Stimulated activated CD8-positive, alpha-beta memory T cell treated with anti-CD3 and anti-CD28 coated beads, Interleukin-12 subunit alpha, Interleukin-12 subunit beta, amount 100 ng/mL, for 24 hours (primary cell): ENCODE measurements around the gene CACNA2D1.

ENCODE experiments used
- DNase-seq: peaks from one replicate; pipeline ENCODE4 v3.0.0-alpha.2; 2020; ENCODE audit errors: extremely low read depth

CACNA2D1 gene

GRCh38 chr7:82286096-82286797 is 157.3 kb downstream of the CACNA2D1 start:
- no peak for DNase-seq

GRCh38 chr7:82284936-82285519 is 158.5 kb downstream of the CACNA2D1 start:
- DNase-seq = no peak

GRCh38 chr7:82275342-82275741 is 168.2 kb downstream of the CACNA2D1 start:
- no peak for DNase-seq

- DNase-seq = no peak
Observed at GRCh38 chr7:82274681-82275080, 168.9 kb downstream of the CACNA2D1 start.

DNA sequence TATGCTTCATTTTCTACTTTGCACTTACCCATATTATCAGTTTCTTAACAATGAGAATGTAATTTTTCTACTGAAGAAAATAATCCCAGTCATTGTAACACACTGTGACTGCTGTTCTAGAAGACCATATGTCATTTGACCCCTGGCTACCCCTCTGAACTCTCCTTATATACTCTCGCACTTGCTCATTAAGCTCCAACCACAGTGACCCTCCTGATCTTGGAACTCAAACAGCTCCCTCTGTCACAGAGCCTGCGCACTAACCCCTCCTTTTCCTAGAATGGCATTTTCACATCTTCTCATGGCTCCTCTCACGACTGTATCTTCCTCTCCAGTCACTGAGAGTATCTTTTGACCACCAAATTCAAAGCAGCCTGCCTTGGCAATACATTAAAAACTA is 169.7 kb downstream of the CACNA2D1 start:
- no peak for DNase-seq

DNA sequence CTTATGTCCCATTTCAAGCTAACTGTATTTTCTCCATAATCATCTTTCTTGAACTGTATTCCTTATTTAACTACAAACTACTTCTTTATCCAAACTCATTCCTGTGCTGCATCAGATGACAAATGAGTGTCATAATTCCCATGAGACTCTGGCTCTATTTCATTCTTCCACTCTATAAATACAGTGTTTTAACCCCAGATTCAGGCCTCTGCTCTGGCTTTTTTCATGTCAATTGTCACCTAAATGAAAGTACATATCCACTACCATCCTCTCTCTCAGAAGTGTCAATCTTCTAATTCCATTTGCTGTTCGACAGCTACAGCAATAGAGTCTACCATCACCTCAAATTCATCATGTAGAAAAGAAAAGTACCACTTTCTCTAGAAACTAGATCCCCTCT is 172.7 kb downstream of the CACNA2D1 start:
- DNase-seq = no peak

- no peak for DNase-seq
Observed at GRCh38 chr7:82268632-82269031, 174.9 kb downstream of the CACNA2D1 start.

DNA sequence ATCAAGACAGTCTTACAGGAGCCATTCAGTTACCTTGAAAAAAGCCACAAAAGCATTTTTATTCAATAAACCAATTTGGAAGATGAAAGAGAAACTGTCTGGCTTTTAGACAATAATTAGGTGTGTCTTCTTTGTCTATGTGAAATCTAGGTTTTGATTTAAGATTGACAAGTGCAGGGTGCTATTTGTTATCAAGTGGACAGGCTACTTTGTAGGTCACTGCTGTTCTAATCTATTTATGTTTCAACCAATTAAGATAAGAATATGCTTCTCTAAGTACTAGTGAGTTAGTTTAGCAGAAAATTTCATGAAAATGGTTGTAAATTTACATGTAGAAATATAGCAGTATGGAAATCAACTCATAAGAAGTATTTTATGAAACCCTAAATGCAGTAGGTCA is 177.5 kb downstream of the CACNA2D1 start:
- DNase-seq = no peak

DNA sequence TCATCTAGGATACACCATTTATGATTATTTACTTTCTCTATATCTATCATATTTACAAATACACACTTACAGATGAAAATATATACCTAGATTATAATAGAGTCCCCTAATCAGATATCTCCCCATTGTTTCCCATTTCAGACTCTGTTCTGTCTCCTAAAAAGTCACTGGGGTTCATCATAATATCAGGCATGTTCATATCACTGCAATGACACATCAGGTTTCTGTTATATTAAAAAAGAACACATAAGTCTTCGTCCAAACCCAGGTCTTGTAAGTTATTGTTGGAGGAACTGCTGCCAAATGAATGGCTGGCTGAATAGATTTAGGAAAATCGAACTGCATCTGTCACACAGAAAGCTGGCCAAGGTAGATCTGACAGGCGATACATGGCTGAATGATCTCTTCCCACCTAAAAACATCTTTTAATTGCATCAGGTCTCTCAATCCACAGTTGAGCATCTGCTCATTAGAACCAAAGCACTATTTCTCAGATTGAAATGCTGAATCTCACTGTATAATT is 178.7 kb downstream of the CACNA2D1 start:
- DNase-seq = no peak

- DNase-seq = no peak
Observed at GRCh38 chr7:82263920-82264782, 179.4 kb downstream of the CACNA2D1 start.

DNA sequence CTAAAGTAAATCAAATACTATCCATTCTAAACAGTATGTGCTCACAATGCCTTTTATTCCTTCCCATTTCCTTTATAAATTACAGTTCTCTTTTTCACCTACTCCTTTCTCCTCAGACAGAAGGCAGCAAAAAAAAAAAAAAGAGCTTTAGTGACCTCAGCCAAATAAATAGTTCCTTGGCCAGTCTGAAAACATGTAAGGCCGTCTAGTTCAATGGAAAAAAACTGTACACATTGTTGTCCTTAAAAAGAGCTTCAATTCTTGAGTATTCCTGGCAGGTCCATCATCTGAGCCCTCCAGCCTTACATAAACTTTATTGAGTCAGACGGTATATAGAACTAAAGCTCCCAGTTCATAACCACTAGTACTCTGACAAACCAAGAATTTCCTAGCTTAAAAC is 185.4 kb downstream of the CACNA2D1 start:
- DNase-seq = no peak

- no peak for DNase-seq
Observed at GRCh38 chr7:82257118-82257695, 186.4 kb downstream of the CACNA2D1 start.

DNA sequence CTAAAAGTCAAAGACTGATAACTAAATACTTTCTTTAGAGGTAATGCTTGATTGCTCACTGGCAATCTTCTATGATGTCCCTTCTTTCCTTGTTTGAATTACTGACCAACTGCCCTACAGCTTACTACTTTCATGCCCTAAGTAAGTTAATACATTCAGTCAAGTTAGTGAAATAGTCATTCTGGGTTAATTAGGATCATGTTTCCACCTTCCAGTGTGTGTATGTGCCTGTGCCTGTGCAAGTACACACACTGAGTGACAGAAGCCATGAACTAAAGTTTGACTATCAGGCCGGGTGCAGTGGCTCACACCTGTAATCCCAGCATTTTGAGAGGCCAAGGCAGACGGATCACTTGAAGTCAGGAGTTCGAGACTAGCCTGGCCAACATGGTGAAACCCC is 187.9 kb downstream of the CACNA2D1 start:
- DNase-seq = no peak

- no peak for DNase-seq
Observed at GRCh38 chr7:82250598-82250997, 193.0 kb downstream of the CACNA2D1 start.

- no peak for DNase-seq
Observed at GRCh38 chr7:82249979-82250378, 193.6 kb downstream of the CACNA2D1 start.

DNA sequence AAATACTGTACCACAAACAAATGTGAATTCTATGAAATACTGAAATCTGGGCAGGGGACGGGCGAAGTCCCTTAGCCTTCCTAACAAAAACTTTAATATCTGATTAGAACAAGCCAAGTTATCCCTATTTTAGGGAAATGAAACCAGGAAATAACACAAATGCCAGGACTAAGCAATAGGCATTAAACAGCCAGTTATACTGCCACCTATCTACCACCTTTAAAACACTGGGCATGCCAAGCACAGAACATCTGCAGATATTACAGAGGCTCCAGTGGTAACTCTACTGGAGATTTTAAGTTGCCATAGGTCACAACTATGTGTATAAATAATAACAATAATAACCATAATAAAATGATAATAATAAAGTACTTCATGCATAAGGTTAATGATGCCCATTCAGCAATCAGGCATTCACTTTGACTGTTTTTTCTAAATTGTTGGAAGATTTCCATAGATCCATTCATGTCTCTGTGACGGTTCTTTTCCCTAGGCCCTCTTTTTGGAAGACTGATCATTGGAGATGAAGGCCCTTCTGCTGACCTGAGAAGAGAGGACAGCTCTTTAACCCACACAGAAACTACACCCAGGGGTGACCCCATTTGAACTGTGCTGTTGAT is 195.7 kb downstream of the CACNA2D1 start:
- no peak for DNase-seq

GRCh38 chr7:82244947-82245517 is 198.5 kb downstream of the CACNA2D1 start:
- no peak for DNase-seq

DNA sequence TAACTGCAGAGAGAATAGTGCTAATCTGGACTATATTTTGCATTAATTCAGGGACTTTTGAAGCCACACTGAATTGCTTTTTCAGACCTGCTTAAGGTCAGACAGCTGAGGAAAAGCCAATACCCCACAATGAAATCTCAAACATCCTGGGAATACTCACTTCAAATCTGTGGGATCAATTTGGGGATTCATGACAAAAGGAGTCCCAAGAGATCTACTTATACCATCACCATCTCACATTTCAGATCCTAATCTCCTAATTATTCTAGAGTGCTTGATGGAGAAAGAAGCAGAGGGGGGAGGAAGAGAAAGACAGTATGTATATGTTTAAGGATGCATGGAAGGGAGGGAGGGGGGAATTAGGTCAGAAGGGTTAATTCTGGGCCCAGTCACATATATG is 202.2 kb downstream of the CACNA2D1 start:
- no peak for DNase-seq

DNA sequence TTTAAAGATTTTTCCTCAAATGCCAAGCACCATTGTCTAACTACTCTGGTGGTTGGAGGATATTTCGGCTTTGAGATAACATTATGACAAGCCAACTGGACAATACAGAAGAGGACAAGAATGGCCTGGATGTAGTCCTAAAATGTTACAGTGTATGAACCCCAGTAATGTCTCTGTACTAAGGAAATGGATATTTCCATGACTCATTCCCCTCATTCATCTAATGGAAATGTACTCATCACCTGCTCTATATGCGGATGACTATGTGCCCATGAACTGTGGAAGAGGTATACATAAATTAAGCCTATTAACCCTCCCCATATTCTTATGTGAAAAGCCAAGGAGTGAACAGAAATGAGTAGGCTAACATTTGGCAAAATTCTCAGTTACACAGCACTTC is 207.9 kb downstream of the CACNA2D1 start:
- DNase-seq = no peak

GRCh38 chr7:82234457-82235049 is 209.0 kb downstream of the CACNA2D1 start:
- no peak for DNase-seq
